ENCODE results near the gene TSHZ1. TPM values are rescaled to one million over a fixed set of nuclear protein-coding genes. Genes with fewer than 3 reads are reported as not detected.

The TSHZ1 gene
- total RNA-seq, 1 donor from 2014 or later: 12.1 TPM

GRCh38 chr18:75330308-75330707 is 119.7 kb downstream of the TSHZ1 start:
- DNase-seq (ENCODE audit: low spot score): no peak
- ATAC-seq: no peak

- ATAC-seq: no peak
- DNase-seq (ENCODE audit: low spot score): no peak
Measured at GRCh38 chr18:75334869-75335268, 124.3 kb downstream of the TSHZ1 start.

DNA sequence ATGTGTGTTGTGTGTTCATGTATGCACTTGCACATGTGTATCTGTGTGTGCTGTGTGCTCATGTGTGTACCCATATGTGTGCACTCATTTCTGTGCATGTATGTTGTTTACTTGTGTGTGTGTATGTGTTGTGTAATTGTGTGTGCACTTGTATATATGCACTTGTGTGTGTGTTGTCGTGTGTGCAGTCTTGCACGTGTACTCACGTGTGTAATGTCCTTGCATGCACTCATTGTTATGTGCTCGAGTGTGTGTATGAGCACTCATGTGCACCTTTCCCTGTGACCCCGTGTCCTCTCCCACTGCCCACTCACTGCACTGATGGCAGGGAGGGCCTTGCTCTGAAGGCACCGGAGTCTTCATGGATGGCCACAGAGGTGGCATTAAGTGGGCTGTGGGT is 124.9 kb downstream of the TSHZ1 start:
- no peak for DNase-seq (ENCODE audit: low spot score)
- ATAC-seq: no peak

DNA sequence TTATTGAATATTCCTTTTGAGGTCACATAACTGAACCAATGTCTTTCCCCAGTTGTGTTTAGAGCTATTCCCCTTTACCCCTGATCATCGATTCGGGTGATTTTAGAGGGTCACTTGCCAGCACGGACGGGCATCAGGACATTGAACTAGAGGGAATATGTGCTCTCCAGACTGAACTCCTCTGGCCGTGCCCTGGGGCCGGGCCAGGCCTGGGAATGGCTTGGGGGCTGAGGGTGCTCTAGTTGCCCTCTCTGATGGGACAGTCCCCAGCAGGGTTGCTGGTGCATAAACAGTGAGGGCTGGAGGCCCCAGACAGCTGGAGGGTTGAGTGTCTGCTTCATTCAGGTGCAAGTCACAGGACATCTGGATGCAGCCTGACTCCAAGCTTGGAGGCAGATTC is 126.2 kb downstream of the TSHZ1 start:
- ATAC-seq: no peak
- no peak for DNase-seq (ENCODE audit: low spot score)

DNA sequence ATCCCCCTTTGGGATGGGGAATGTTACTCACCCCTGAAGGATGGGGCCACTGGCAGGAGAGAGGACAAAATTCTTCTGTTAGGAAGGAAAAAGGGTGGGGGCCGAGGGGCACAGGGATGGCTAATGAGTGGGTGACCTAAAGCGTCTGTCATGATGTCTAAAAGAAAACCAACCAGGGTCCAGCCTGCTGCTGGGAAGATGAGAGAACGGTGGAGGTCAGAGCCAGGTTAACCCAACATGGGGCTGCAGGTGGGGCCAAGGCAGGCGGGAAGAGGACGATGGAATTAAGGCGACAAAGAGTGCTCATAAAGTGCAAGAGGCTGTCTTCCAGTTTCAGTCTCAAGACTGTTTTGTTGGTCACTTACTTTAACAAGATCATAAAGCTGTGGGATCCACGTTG is 126.8 kb downstream of the TSHZ1 start:
- DNase-seq (ENCODE audit: low spot score) (no peak), ATAC-seq (no peak)

DNA sequence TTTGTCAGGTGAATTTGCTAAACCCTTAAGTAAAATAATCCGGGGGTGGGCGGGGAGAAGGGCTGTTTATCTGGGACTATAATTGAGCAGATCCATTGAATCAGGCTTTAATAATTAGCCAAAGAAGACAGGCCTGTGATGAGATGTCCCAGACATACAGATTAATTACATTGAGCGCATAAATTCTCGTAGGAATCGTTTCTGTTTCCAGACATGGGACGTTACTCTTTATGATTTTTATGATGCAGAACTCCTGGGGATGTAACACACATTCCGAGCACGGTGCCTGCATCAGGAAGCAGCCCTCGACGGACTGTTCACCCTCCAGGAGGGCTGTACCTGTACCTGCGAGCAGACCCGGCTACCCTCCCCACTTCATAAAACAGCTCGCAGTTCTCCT is 128.0 kb downstream of the TSHZ1 start:
- ATAC-seq: no peak
- no peak for DNase-seq (ENCODE audit: low spot score)

Other genes starting within 250 kb of the TSHZ1 start
- gene PTGR3, start 1.7 kb upstream of the TSHZ1 start, total RNA-seq: 25.4 TPM
- not detected for gene SMIM21, start 216.9 kb downstream of the TSHZ1 start, total RNA-seq

Measured in left lobe of liver (tissue), 2 donors.